Activated CD4-positive, alpha-beta T cell treated with anti-CD3 and anti-CD28 coated beads, Interleukin-2, amount 10 ng/mL, durations not matched to agents 7 days and 5 days (primary cell): ENCODE results near the gene LPA. TPM values are rescaled to one million over a fixed set of nuclear protein-coding genes. Genes with fewer than 3 reads are reported as not detected.

ENCODE experiments used
- CTCF ChIA-PET: fragments of 350-600 bp; sonication (Branson Sonifier 250); formaldehyde crosslinking; loops from one replicate; lab custom pipeline; 2021; ENCODE audit warnings: antibody characterized with exemption; lab: Charles Lee
- POLR2A ChIA-PET: fragments of 350-600 bp; sonication (Branson Sonifier 250); formaldehyde crosslinking; loops from one replicate; lab custom pipeline; 2021; ENCODE audit warnings: antibody characterized with exemption; lab: Charles Lee
- DNase-seq: peaks from one replicate; pipeline ENCODE4 v3.0.0-alpha.2; 2020
- H3K27ac Mint-ChIP-seq: one replicate; pipeline ENCODE4 v1.8.0; 2021; ENCODE audit warnings: mild to moderate bottlenecking, moderate library complexity, mixed read lengths
- H3K27me3 Mint-ChIP-seq: one replicate; pipeline ENCODE4 v1.8.0; 2021; ENCODE audit warnings: mixed read lengths
- H3K36me3 Mint-ChIP-seq: one replicate; pipeline ENCODE4 v1.8.0; 2021; ENCODE audit warnings: low read depth, mixed read lengths
- H3K4me1 Mint-ChIP-seq: one replicate; pipeline ENCODE4 v1.8.0; 2021; ENCODE audit warnings: mixed read lengths
- H3K4me3 Mint-ChIP-seq: one replicate; pipeline ENCODE4 v1.8.0; 2021; ENCODE audit warnings: mild to moderate bottlenecking, moderate library complexity, mixed read lengths
- H3K9me3 Mint-ChIP-seq: one replicate; pipeline ENCODE4 v1.8.0; 2021; ENCODE audit warnings: mixed read lengths
- total RNA-seq, 2 experiments: library from RNA; stranded (reverse); gene quantifications; one replicate each; pipeline ENCODE4 v1.2.3, GENCODE V29; 2021

LPA gene
- total RNA-seq, 2 experiments from 2014 or later, result not detected

DNA sequence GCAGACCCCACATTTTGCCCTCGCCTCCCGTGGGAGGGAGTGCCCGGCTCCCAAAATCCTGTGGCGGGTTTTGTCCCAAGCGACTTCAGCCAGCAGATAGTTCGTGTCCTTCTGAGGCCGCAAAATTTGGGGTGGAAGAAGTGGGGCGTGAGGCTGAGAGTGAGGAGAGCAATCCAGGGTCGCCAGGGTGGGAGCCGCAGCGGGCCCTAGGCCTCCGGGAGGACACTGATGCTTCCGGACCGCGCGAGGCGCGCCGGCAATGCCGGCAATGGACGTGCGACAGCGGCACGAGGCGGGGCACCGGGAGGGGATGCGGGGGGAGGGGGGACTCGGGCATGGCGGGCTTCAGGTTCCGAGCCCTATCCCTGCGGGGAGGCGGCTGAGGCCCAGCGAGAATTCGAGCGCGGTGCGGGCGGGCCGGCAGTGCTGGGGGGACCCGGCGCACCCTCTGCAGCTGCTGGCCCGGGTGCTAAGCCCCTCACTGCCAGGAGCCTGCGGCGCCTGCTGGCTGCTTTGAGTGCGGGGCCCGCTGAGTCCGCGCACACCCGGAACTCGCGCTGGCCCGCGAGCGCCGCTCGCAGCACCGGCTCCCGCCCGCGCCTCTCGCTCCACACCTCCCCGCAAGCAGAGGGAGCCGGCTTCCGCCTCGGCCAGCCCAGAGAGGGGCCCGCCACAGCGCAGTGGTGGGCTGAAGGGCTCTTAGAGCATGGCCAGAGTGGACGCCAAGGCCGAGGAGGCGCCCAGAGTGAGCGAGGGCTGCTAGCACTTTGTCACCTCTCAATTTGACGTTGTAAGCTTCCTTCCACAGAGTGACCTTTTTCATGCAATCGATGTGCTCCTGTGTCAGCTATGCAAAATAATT is 143.8 kb downstream of the LPA start:
- ChIA-PET CTCF (interaction anchor here (0.7 to 3.9 kb wide), 13 partner anchors 10 to 552 kb away, joined by 3 to 28 read pairs (median 4); no protein-coding TSS in a partner anchor), POLR2A (interaction anchor here (0.6 kb wide), 1 partner anchor 473 kb away, joined by 4 read pairs; no protein-coding TSS in a partner anchor)
- Mint-ChIP-seq H3K4me3 (peak overlapping the region; percentile 81), H3K36me3 (no peaks in the 10 kb centered on the region), H3K4me1 (peaks cover 19% of the 10 kb centered on the region), H3K27me3 (peaks cover 42% of the 10 kb centered on the region), H3K9me3 (no peaks in the 10 kb centered on the region), H3K27ac (peak overlapping the region; percentile 88)
- DNase-seq, result peak; percentile 71

DNA sequence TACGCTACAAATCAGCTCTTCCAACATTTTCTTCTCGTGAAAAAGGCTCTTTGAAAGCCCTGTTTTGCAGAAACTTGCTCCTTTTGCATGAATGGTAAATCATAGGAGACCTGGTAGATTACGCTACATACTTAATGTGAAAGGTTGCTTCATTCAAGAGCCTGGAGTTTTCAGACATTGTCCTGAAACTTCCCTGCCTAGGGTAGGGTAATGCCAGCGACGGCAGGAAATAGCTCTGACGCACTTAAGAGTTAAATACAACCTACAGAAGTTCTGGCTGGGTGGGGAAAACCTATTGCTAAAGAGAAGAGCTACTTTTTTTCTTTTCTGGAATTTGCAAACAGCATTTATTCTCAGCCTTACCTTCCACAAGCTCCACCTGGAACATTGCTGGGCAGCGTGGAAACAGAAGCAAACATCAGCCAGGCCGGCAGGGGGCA is 144.5 kb downstream of the LPA start:
- CTCF ChIA-PET, result interaction anchor here (0.7 to 3.9 kb wide), 12 partner anchors 9 to 552 kb away, joined by 3 to 28 read pairs (median 4); no protein-coding TSS in a partner anchor
- H3K27ac Mint-ChIP-seq, result peak overlapping the region; percentile 88
- POLR2A ChIA-PET, result no interaction called here
- no peak for DNase-seq
- H3K27me3 Mint-ChIP-seq, result peaks cover 45% of the 10 kb centered on the region
- H3K4me1 Mint-ChIP-seq, result peaks cover 19% of the 10 kb centered on the region
- H3K4me3 Mint-ChIP-seq, result peak overlapping the region; percentile 81
- H3K36me3 Mint-ChIP-seq, result no peaks in the 10 kb centered on the region
- H3K9me3 Mint-ChIP-seq, result no peaks in the 10 kb centered on the region

DNA sequence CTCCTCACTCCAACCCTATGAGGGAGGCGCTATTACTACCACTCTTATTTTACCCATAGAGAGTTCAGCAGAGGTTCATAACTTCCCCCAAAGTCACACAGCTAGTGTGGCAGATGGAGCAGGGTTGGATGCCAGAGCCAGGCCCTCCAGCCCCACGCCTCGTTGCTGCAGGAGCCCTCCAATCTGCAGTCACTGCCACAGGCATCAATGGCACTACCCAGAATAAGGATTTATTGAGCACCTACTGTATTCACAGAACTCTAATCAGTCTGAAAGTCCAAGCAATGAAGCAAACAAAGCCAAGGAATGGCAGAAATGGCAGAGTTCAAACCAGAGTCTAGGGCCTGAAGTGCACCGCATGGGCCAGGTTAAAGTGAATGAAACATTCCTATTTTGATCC is 144.9 kb downstream of the LPA start:
- ChIA-PET CTCF (interaction anchor here (0.7 to 3.9 kb wide), 14 partner anchors 9 to 551 kb away, joined by 3 to 28 read pairs (median 4); no protein-coding TSS in a partner anchor), POLR2A (no interaction called here)

DNA sequence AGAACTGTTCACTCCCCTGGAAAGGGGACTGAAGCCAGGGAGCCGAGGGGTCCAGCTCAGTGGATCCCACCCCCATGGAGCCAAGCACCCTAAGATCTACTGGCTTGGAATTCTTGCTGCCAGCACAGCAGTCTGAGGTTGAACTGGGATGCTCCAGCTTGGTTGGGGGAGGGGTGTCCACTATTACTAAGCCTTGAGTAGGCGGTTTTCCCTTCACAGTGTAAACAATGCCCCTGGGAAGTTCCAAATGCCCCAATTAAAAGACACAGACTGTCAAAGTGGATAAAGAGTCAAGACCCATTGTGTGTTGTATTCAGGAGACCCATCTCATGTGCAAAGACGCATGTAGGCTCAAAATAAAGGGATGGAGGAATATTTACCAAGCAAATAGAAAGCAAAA is 150.2 kb downstream of the LPA start:
- no peak for DNase-seq
- Mint-ChIP-seq H3K27me3 (peaks cover 43% of the 10 kb centered on the region), H3K27ac (no peak overlapping the region), H3K9me3 (peaks cover 2% of the 10 kb centered on the region), H3K4me3 (no peak overlapping the region), H3K36me3 (peaks cover 2% of the 10 kb centered on the region), H3K4me1 (peaks cover under 1% of the 10 kb centered on the region)
- ChIA-PET POLR2A (no interaction called here), CTCF (no interaction called here)

More for the DNA sequence above, 144.9 kb downstream of the LPA start:
- Mint-ChIP-seq H3K9me3 (peaks cover 2% of the 10 kb centered on the region), H3K36me3 (peaks cover 2% of the 10 kb centered on the region), H3K27ac (no peak overlapping the region), H3K4me1 (peaks cover 19% of the 10 kb centered on the region), H3K27me3 (peaks cover 50% of the 10 kb centered on the region), H3K4me3 (peak overlapping the region; percentile 81)
- DNase-seq, result no peak

DNA sequence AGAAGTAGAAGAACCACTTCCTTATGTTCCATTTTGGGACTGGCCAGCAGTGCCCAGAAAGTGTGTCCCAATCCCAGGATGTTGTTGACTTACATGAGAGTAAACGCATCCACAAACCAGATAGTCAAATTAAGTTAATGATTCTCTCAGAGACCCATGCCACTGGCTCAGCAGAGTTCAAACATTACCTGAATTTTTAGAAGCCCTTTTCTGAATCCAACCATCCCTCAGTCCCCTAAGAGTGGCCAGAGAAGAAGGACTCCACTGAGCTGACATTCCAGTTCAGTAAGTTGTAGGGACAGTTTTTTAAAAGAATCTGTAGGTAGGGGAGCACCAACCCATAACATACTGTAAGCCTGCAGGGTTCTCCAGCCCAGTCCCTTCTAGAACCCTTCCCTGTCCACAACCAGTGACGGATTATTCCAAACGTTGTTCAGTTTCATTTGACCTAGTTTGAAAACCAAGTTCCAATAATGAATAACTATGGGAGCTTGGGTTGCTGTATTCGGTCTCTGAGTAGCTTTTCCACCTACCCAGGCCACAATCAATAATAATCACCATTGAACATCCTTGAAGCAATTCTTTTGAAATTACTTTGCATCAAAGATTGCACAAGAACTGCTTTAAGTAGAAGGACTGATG is 153.0 kb downstream of the LPA start:
- POLR2A ChIA-PET, result no interaction called here
- Mint-ChIP-seq H3K4me1 (no peaks in the 10 kb centered on the region), H3K27me3 (peaks cover 24% of the 10 kb centered on the region), H3K9me3 (peaks cover 2% of the 10 kb centered on the region), H3K27ac (no peak overlapping the region), H3K4me3 (no peak overlapping the region), H3K36me3 (peaks cover 2% of the 10 kb centered on the region)
- DNase-seq, result no peak
- CTCF ChIA-PET, result interaction anchor here (1.3 to 3.9 kb wide), 2 partner anchors 9 to 373 kb away, joined by 3 to 21 read pairs; no protein-coding TSS in a partner anchor

DNA sequence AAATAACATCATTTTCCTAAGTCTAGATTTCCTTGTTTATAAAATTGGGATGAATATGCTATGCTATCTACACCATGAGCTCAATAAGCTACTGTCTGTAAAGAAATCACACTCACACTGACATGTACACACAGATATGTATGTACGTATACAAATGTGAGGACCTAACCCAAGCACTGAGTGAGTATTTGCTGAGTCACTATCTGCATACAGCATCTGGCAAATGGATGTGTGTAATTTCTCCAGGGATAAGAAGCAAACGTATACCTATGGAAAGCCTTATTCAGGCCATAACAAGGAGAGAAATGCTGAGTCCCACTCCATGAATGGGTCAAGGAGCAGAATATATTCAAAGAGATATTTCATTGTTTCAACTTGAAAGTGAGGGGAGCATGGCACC is 153.9 kb downstream of the LPA start:
- Mint-ChIP-seq H3K9me3 (peaks cover 2% of the 10 kb centered on the region), H3K4me1 (no peaks in the 10 kb centered on the region), H3K36me3 (peaks cover 2% of the 10 kb centered on the region), H3K27ac (no peak overlapping the region), H3K4me3 (no peak overlapping the region), H3K27me3 (peaks cover 18% of the 10 kb centered on the region)
- DNase-seq, result no peak
- CTCF ChIA-PET, result interaction anchor here (3.9 kb wide), 1 partner anchor 10 kb away, joined by 21 read pairs; no protein-coding TSS in a partner anchor
- POLR2A ChIA-PET, result no interaction called here

DNA sequence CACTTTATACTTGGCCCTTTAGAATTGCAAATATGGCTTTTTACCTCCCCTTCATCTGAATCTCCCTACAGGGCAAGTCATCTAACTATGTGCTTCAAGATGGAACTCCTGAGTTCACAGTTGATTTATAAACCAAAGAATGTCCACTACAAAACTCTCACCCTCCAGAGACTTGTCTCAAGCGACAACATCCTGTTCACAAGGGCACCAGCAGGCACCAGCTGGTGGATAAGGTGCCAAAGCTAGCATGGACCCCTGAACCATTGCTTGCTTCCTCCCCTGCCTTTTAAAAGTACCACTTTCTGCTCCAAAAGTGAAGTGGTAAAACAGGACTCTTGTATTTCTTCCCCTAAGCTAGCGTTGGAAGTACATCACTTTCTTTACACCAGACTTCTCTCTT is 154.5 kb downstream of the LPA start:
- ChIA-PET POLR2A (no interaction called here), CTCF (interaction anchor here (3.9 kb wide), 1 partner anchor 11 kb away, joined by 21 read pairs; no protein-coding TSS in a partner anchor)
- Mint-ChIP-seq H3K4me1 (no peaks in the 10 kb centered on the region), H3K36me3 (peaks cover 2% of the 10 kb centered on the region), H3K9me3 (peaks cover 2% of the 10 kb centered on the region), H3K27ac (no peak overlapping the region), H3K4me3 (no peak overlapping the region), H3K27me3 (peaks cover 12% of the 10 kb centered on the region)
- no peak for DNase-seq

DNA sequence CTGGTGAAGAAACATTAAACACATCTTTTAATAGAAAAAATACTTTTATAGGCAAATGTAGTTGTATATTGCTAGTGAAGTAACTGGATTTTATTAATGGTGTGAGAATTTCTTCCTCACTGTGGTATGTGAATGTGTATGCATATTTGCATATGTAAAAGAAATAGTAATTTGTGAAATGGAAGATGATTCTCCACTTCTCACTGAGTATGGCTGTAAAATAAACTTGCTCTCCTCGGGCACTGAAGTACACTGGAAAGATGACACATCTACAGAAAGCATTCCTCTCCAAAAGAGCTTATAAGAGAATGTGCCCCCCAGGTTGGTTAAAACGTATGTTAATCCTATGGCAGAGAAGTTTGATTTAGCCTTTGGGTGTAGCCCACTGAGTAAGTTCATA is 155.5 kb downstream of the LPA start:
- Mint-ChIP-seq H3K27me3 (peaks cover 7% of the 10 kb centered on the region), H3K4me3 (no peak overlapping the region), H3K4me1 (no peaks in the 10 kb centered on the region), H3K27ac (no peak overlapping the region), H3K36me3 (no peaks in the 10 kb centered on the region), H3K9me3 (peaks cover 8% of the 10 kb centered on the region)
- no peak for DNase-seq
- CTCF ChIA-PET, result interaction anchor here (3.9 kb wide), 1 partner anchor 12 kb away, joined by 21 read pairs; no protein-coding TSS in a partner anchor
- POLR2A ChIA-PET, result no interaction called here

DNA sequence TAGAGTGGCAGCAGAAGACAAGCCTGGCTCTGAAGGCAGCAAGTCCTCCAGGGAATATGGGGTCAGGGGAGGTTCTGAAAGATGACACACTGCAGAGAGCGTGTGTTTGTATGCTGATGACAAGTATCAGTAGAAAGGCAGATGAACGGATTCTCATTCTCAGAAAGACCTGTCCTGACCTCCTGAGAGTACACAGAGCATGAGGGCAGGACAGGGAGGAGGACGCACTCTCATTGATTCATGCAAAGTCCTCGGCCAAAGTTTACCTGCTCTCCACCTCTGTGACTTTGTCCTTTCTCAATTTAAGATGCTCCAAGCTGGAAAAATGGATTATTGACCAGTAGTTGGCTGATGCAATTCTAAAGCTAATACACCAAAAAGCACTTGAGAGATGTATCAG is 156.7 kb downstream of the LPA start:
- Mint-ChIP-seq H3K4me3 (no peak overlapping the region), H3K27me3 (peaks cover 7% of the 10 kb centered on the region), H3K4me1 (no peaks in the 10 kb centered on the region), H3K9me3 (peaks cover 16% of the 10 kb centered on the region), H3K27ac (no peak overlapping the region), H3K36me3 (no peaks in the 10 kb centered on the region)
- CTCF ChIA-PET, result interaction anchor here (1.3 to 2.0 kb wide), 2 partner anchors 12 to 51 kb away, joined by 3 to 6 read pairs; no protein-coding TSS in a partner anchor
- no peak for DNase-seq
- POLR2A ChIA-PET, result no interaction called here

DNA sequence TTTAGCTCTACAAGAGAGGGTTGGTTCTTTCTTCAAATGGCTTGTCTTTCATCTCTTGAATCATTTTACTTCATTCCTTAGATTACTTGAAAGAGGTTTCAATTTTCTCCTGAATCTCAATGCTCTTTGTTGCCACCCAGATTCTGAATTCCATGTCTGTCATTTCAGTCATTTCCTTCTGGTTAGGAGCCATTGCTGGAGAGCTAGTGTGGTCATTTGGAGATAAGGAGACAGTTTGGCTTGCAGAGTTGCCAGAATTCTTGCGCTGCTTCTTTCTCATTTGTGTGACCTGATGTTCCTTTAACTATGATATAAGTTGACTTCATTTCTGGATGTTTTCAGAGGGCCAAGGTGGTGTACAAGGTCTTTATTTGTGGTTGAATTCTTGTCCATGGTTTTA is 158.1 kb downstream of the LPA start:
- H3K27me3 Mint-ChIP-seq, result peaks cover 7% of the 10 kb centered on the region
- CTCF ChIA-PET, result interaction anchor here (1.3 kb wide), 1 partner anchor 12 kb away, joined by 4 read pairs; no protein-coding TSS in a partner anchor
- POLR2A ChIA-PET, result no interaction called here
- DNase-seq, result no peak
- H3K9me3 Mint-ChIP-seq, result peaks cover 19% of the 10 kb centered on the region
- H3K27ac Mint-ChIP-seq, result no peak overlapping the region
- H3K4me1 Mint-ChIP-seq, result peaks cover 2% of the 10 kb centered on the region
- H3K4me3 Mint-ChIP-seq, result no peak overlapping the region
- no peaks in the 10 kb centered on the region for H3K36me3 Mint-ChIP-seq

DNA sequence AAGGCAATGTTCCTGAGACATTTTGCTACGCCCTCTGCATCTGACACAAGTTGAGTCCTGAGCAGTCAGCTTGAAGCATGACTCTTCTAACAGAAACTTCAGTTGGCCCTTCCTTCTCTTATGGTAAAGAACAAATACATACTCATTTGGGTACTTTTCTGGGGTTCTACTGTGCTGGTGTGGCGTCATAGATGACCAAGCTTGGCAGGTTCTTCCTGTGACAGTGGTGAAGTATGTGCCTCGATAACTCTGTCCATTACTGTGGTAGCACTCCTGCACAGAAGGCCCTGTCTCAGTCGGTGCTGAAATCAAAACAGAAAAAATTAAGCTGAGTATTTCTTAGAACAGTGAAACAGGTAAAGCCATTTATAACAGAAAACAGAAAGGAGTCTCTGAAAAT is 163.4 kb downstream of the LPA start:
- Mint-ChIP-seq H3K36me3 (peaks cover 1% of the 10 kb centered on the region), H3K27me3 (peaks cover 10% of the 10 kb centered on the region), H3K9me3 (peaks cover 24% of the 10 kb centered on the region), H3K4me3 (no peak overlapping the region), H3K27ac (no peak overlapping the region), H3K4me1 (peaks cover 5% of the 10 kb centered on the region)
- POLR2A ChIA-PET, result no interaction called here
- DNase-seq, result no peak
- CTCF ChIA-PET, result interaction anchor here (1.0 to 1.9 kb wide), 4 partner anchors 9 to 20 kb away, joined by 3 to 7 read pairs (median 4); no protein-coding TSS in a partner anchor

DNA sequence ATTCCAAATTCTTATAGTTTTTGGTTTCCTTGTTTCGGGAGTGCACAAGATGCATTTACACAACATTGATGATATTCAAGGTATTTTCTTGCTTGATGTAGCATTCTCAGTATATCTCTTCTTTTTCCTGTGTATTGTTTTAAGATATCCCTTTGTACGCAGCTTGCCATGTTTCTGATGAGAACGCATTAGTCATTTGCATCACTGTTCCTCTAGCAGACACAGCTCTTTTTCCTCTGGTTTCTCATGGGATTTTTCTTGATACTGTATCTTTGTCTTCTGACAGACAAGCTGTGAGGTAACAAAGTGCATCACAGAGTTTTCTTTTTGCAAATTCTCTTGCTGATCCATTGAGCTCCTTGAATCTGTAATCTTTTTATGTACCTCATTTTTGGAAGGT is 169.5 kb downstream of the LPA start:
- Mint-ChIP-seq H3K27me3 (peaks cover 16% of the 10 kb centered on the region), H3K4me3 (no peak overlapping the region), H3K27ac (no peak overlapping the region), H3K9me3 (peaks cover 2% of the 10 kb centered on the region), H3K36me3 (peaks cover 3% of the 10 kb centered on the region), H3K4me1 (no peaks in the 10 kb centered on the region)
- no peak for DNase-seq
- ChIA-PET POLR2A (no interaction called here), CTCF (interaction anchor here (0.7 kb wide), 1 partner anchor 762 kb away, joined by 3 read pairs; no protein-coding TSS in a partner anchor)
